NCI-H1092 treated with DMSO at 0.1 percent for 48 hours (cell line): Measurements from ENCODE around the gene PTP4A2.
"Not testable (repeated sequence)": the region's sequence is repeated elsewhere in the genome, so short reads cannot be mapped to it uniquely, and the experiment has no call there.

Experiments used
- DNase-seq: peaks from one replicate; lab custom pipeline; 2025; lab: John Stamatoyannopoulos, UW

PTP4A2 gene

GRCh38 chr1:31949862-31950261 lies 11.7 kb upstream of the PTP4A2 start:
- DNase-seq, result no peak

DNA sequence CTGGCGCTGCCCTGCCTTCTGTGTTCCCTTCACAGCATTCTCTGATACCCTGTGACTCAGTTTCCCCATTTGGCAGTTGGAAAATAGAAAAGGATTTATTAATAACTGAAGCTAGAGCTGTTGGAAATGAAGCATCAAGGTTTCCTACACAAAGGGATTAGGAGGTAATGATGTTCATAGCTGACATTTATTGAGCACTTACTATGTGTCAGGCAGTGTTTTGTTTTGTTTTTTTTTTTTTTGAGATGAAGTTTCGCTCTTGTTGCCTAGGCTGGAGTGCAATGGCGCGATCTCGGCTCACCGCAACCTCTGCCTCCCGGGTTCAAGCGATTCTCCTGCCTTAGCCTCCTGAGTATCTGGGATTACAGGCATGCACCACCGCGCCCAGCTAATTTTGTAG lies 7.5 kb upstream of the PTP4A2 start:
- not testable (repeated sequence) for DNase-seq

DNA sequence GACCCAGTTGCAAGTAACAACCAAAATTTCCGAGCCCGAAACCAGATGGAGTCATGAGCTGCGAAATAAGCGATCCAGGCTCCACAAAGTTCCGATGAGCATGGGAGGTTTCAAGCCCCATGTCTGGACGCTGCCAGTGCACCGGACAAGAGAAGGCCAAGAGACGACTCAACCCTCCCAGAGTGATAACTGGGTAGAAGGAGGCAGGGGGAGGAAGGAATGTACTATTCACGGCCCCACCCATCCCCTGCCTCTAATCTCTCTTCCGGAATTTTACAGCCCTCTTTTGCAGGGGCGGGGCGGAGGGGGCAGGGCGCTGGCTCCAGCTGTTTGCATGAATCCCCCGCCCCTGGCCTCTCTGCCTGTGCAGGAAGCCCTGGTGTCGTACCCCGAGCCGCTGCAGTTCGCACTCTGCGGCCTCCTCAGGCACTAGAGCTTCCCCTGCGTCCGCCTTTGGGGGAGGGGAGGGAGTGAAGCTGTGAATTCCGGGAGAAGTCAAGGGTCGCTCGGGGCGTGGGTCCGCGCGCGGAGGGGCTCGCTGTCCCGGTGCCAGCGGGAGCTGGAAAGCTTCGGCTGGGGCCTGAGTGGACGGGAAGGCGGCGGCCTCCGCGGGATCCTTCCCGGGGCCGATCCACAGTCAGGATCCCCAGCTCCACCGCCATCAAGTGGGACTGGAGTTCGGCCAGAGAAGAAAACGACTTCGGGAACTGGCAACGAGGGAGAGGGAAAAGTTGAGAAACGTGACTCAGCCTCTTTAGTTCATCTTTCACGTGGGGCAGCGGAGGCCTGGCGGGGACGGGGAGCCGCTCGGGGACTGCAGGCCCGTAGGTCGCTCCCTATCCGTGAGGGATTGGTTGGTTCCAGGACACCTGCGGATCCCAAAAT lies 6.3 kb upstream of the PTP4A2 start:
- DNase-seq, result no peak

DNA sequence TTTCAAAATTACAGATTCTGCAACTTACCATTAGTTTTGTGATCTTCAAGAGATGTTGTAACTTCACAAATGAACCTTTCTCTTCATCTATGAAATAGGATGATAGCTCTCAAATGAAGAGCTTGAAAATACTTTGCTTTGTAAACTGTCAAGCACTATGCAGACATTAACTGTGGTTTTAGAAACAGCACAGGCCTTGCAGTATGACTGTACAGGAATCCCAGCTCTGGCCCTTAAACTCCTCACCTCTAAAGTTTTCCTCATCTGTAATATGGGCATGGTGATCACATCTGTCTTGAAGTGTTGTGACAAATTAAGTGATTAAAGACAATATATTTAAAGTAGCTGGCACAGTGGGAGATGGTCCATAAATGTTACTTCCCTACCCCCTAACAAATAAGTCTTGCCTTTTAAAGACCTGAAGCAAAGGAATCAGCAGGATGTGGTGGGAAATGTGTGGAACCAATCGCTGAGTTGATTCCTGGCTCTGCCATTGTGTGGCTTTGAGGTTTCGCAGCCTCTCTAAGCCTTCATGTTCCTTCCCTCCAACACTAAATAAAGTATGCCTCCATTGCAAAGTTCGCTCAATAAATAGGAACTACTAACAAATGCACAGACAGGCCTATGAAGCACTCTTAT lies 5.5 kb upstream of the PTP4A2 start:
- no peak for DNase-seq

- not testable (repeated sequence) for DNase-seq
Observed at GRCh38 chr1:31942061-31942460, 3.9 kb upstream of the PTP4A2 start.

DNA sequence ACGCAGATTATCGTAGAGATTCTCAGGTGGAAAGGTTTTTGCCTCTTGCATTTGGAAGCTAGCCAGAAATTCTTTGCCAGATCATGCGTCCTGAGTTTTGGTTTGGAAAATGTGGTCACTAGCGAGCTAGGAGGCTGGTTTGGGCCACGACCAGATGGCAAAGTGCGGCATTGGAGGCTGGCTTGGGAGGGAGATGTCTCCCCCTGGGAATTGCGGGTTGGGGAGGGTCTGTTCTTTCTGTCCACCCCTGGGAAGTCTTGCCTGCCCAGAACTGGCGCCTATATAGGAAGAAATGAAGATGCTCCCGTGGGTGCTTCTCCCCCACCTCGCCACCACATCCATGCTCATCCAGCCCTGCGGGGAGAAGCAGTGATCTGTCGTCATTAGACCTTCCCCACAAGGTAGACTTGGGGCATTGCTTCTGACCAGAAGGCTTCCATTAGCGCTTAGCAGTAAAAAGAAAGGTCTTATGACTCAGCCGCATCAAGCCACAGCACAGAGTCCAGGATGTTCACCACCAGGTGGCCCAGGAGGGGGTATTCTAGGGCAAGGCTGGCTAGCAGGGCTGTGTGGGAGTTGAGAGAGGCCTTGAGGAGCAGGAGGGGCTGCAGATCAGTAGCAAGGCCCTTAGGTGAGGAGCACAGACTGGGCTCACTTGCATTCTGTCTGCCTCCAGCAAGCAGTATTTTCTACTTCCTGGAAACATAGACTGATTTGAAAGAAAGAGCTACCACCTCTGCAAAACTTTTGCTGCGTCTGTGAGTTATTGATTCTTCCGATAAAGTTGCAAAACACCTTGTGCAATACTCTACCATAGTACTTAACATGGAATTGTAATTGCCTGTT lies 1.5 kb upstream of the PTP4A2 start:
- DNase-seq, result no peak

DNA sequence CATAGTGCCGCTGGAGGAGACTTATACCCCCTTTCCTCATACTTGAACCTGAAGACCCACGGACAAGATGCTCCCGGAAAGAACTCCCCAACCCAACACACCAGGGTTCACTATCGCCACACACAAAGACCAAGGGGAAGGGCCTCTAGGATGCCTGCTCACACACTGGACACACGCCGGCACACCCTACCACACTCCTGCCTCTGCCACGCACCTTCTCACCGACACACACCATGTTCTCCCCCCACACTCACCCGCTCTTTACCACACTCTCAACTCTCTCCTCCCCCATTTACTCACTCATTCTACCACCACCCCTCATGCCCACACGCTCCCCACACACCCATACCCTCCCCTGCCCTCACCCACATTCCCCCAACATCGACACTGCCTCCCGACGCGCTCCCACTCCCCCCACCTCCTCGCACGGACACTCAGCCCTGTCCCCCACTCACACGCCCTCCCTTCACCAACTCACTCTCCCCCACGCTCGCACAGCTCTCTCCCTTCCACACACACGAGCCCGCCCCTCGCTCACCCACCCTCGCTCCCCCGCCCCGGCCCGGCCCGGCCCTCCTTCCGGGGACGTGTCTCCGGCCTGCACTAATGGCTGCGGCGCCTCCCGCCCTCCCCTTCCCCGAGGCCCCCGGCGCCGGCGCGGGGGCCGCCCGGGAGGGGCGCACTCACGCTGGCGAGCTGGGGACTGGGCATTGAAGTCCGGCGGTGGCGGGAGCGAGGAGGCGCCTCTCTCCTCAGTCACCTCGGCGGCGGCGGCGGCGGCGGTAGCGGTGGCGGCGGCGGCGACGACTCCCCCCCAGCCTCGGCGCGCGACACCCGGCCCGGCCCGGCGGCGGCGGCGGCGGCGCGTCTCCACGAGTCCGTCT lies 626 bp downstream of the PTP4A2 start:
- peak; percentile 57 for DNase-seq

DNA sequence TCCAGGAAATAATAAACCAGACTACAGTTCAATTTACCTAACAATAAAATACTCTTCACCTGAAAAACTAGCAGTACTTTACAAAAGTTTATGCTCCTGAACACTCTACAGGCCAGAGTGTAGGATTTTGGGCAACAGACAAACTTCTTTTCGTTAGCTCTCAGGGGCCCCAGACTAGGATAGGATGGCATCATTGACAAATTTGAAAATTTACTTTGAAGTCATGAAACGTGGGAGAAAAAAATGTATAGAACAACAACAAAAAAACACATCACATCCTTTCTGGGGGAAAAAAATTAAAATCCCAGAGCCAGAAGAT lies 1.2 kb downstream of the PTP4A2 start:
- no peak for DNase-seq

GRCh38 chr1:31936278-31936980 lies 1.7 kb downstream of the PTP4A2 start:
- DNase-seq, result no peak

GRCh38 chr1:31934706-31935629 lies 3.2 kb downstream of the PTP4A2 start:
- no peak for DNase-seq

GRCh38 chr1:31932491-31933316 lies 5.5 kb downstream of the PTP4A2 start:
- no peak for DNase-seq

DNA sequence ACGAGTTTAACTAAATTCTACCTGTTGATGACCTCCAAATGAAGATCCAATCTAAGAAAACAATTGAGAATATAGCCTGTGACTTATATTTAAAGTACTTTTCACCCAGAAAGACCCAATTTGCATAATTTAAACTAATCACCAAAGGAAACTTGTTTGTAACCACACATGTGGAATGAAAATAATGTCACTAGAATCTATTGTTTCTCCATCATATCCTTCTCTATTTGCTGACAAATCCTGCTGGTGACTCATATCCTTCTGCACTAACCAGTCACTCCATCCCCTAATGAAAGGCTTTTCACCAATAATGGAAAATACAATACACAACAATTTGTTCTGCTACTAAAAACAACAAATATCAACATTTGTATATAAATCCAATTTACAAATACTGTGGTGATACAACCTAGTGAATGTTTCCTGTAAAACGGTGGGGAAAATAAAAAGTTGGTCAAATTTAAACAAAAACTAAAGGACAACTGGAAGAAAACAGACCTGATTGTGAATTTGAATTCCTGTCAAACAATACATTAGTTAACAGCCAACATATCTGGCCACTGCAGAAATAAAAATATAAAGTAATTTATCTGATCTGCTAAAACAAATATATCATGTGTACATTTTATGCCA lies 6.5 kb downstream of the PTP4A2 start:
- no peak for DNase-seq

GRCh38 chr1:31930836-31931592 lies 7.2 kb downstream of the PTP4A2 start:
- no peak for DNase-seq

DNA sequence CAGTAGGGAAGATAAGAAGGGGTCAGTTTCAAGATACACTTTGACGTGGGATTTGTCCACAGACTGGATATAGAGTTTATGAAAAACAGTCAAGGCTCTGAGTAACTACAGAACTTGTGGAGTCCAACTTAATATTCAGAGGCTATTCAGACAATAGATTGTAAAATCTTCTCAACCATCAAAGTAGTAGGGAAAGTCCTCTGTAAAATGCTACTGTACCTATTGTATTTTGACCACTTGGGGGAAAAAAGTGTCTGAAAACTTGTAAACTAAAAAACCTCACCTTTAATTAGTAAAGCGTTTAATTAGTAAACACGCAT lies 10.5 kb downstream of the PTP4A2 start:
- DNase-seq, result no peak

GRCh38 chr1:31926853-31927660 lies 11.1 kb downstream of the PTP4A2 start:
- peak; percentile 70 for DNase-seq

DNA sequence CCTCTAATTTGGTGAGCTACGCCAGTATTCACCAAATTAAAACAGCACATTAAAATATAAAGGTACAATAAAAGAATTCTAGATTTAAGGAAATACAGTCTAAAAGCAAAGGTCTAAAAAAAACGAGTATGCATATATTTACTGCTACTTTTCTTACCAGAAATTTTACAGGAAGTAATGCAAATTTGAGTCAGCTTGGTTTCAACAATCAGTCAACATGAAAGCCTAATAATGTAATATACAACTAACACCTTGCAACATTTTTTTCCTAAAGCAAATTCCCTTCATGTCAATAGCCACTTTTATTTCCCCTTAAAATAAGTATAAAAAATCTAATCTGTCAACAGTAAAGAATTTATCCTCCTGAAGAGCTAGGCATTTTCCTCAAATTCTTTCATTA lies 11.9 kb downstream of the PTP4A2 start:
- DNase-seq, result no peak

DNA sequence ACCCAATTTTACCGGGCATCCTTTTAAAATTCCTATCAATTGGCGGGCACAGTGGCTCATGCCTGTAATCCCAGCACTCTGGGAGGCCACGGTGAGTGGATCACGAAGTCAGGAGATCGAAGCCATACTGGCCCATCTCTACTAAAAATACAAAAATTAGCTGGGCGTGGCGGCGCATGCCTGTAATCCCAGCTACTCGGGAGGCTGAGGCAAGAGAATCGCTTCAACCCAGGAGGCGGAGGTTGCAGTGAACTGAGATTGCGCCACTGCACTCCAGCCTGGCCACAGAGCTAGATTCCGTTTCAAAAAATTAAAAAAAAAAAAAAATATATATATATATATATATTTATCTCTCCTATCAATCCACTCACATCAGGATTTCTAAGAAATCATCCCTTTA lies 12.3 kb downstream of the PTP4A2 start:
- DNase-seq, result not testable (repeated sequence)
